Cardiac ventricle fibroblast (primary cell): ENCODE measurements around the gene SLMAP. TPM values are rescaled to one million over a fixed set of nuclear protein-coding genes. Genes with fewer than 3 reads are reported as not detected.

ENCODE experiments used
- total RNA-seq: library from RNA; depleted of rRNA; stranded (reverse); fragments of >200 nt; gene quantifications from 2 replicates; pipeline ENCODE4 v1.2.3, GENCODE V29; 2015

SLMAP gene
- 19.3 and 21.5 TPM in 2 replicates for total RNA-seq

DNA sequence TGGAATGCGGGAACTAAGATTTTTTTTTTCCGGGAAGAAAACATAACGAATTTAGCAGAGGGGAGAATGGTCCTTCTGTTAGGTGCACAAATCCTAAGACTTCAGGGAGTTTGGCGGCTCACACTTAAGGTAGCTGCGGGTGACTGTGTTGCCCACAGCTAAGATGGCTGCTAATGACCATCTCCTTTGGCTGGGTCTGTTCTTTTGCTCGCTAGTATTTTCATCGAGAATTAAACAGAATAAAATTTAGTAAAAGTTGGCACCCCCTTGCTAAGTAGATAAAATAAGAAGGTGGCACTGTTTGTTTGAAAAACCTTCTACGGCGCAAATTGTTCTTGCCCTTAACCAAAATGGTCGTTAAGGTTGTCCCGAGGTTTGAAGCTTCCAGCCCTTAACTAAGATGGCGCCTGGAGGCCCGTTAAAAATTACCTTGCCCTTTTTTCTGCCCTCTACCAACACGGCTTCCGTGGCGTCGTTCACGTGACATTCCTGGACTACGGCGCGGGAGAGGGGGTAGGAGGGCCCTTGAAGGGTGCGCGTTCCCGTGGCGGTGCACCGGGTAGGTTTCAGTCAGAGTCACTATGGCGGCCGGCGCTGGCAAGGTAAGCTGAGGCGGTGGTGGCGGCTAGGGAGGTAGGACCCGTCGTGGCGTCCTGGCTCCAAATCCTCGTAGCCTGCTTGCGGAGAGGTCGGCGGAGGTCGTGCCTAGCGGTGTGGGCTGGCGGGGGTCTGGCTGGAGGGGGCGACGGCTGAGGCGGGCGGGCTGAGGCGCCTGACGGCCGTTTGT is at the start of gene SLMAP:
SLMAP (plus strand) TSS at position 569 of the 787 bp plus-strand sequence. CDS start 1,343 bp downstream, outside the sequence.

Other genes with a start within 250 kb of the SLMAP start
- gene DNAH12, start 212.0 kb upstream of the SLMAP start, total RNA-seq: 0.06 and 0.20 TPM in 2 replicates
- gene PDE12, start 200.0 kb upstream of the SLMAP start, total RNA-seq: 11.2 and 12.0 TPM in 2 replicates
- gene ARF4, start 159.0 kb upstream of the SLMAP start, total RNA-seq: 233 and 242 TPM in 2 replicates
- gene DENND6A, start 63.2 kb upstream of the SLMAP start, total RNA-seq: 7.8 and 10.9 TPM in 2 replicates